ENCODE data around the gene CYP46A1. TPM values are rescaled to one million over a fixed set of nuclear protein-coding genes. Genes with fewer than 3 reads are reported as not detected.

CYP46A1 gene
- total and polyA plus RNA-seq, 3 donors from 2014 or later = 2.5 to 4.6 (median 4.2) TPM

DNA sequence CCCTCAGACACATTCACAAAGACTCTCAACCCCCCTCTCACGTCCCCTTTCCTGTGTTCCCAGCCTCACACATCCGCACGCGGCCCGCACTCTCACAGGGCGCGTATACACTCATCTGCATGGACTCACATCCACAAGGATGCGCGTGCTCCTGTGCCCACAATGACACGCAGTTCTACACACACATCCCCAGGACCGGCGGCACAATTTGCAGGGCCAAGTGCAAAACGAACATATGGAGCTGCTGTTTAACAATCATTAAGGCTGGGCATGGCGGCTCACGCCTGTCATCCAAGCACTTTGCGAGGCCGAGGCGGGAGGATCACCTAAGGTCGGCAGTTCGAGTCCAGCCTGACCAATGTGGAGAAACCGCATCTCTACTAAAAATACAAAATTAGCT, 72.7 kb downstream of the CYP46A1 start:
- no peak overlapping the region for H3K4me3 ChIP-seq
- WGBS, 2 donors = 94 to 95% methylated on average over 21 of the region's 21 CpGs
- TF ChIP-seq POLR2A (IDR thresholded peaks at IDR 0.05) = no peak
- TF ChIP-seq, protein P1, sequence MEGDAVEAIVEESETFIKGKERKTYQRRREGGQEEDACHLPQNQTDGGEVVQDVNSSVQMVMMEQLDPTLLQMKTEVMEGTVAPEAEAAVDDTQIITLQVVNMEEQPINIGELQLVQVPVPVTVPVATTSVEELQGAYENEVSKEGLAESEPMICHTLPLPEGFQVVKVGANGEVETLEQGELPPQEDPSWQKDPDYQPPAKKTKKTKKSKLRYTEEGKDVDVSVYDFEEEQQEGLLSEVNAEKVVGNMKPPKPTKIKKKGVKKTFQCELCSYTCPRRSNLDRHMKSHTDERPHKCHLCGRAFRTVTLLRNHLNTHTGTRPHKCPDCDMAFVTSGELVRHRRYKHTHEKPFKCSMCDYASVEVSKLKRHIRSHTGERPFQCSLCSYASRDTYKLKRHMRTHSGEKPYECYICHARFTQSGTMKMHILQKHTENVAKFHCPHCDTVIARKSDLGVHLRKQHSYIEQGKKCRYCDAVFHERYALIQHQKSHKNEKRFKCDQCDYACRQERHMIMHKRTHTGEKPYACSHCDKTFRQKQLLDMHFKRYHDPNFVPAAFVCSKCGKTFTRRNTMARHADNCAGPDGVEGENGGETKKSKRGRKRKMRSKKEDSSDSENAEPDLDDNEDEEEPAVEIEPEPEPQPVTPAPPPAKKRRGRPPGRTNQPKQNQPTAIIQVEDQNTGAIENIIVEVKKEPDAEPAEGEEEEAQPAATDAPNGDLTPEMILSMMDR (IDR thresholded peaks at IDR 0.05) = no peak
- H3K36me3 ChIP-seq (ENCODE audit: low read depth, missing control alignments) = no peaks in the 10 kb centered on the region
- intact Hi-C loops (cut with DNase I; ENCODE audit: low total_unique reads) = no loop called here
- no peak for DNase-seq
- no peaks in the 10 kb centered on the region for H3K9me3 ChIP-seq
- no peak overlapping the region for H3K27ac ChIP-seq
- H3K27me3 ChIP-seq = no peaks in the 10 kb centered on the region
- H3K4me1 ChIP-seq = peaks cover 14% of the 10 kb centered on the region

DNA sequence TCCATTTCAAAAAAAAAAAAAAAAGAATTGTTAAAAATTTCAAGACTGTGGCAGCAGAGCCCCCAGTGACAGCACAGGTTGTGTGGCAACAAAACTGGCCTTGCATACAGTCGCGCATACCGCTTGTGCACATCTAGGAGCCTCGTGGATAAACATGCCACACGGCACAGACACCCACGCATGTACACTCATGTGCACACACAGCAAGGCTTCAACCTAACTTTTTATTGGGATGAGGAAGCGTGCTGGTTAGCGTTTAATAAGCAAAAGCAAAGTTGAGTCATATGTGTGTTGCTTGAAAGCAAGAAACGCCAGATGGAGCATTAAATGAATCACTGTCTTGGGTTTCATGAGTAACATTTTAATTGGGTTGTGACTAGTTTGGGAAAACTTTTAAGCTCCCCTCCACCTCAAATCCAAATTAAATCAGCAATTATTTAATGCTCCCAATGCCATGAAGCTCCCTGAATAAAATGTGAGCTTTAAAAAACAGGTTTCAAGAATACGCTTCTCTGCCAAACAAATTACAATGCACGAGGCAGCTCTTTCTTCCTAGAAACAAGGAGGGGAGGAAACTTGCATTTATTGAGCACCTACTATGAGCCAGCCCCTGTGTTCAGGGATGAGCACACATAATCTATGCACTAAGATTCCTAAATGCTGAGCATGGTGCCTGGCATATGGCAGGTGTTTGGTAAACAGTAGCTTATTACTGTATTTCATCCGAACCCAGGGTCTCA, 73.4 kb downstream of the CYP46A1 start:
- DNase-seq = no peak
- TF ChIP-seq, protein P1 (IDR thresholded peaks at IDR 0.05) = no peak
- TF ChIP-seq POLR2A (IDR thresholded peaks at IDR 0.05) = no peak
- intact Hi-C loops (cut with DNase I; ENCODE audit: low total_unique reads) = no loop called here
- no peak overlapping the region for H3K4me3 ChIP-seq
- 93% methylated on average over 12 of the region's 12 CpGs for WGBS, 2 donors
- no peaks in the 10 kb centered on the region for H3K9me3 ChIP-seq
- peaks cover 14% of the 10 kb centered on the region for H3K4me1 ChIP-seq
- H3K36me3 ChIP-seq (ENCODE audit: low read depth, missing control alignments) = no peaks in the 10 kb centered on the region
- no peak overlapping the region for H3K27ac ChIP-seq
- H3K27me3 ChIP-seq = no peaks in the 10 kb centered on the region

DNA sequence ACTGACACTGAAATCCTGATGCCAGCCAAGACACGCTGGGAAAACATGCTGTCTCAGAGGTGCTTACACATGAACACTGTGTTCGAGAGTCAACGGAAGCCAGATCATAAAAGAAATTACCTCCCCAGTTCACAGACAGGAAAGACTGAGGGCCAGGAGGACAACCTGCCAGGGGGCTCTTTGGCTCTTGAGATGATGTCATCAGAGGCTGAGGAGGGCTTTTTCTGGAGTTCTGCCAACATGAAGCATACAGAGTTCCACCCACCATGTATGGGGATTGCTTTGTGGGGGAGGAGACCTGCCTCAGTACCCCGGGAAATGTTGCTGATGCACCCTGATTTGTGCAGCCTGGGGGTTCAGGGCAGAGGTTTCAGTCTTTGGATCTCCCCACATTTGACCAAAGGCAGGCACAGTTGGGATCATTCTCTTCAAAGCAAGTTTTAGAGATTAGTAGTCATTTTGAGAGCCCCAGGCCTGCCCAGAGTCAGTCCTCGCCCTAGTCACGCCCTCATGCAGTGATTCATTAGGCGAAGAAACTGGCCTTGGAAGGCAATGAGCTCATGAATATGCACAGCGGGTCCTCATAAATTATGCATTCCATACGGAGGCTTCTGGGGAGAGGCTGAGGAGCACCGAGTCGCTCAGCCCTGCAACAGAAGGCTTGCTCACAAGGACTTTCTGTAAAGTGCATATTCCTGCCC, 74.2 kb downstream of the CYP46A1 start:
- TF ChIP-seq, protein P1 (IDR thresholded peaks at IDR 0.05) = no peak
- TF ChIP-seq POLR2A (IDR thresholded peaks at IDR 0.05) = no peak
- DNase-seq = no peak
- Histone ChIP-seq H3K36me3 (ENCODE audit: low read depth, missing control alignments) (no peaks in the 10 kb centered on the region), H3K27me3 (no peaks in the 10 kb centered on the region), H3K4me3 (no peak overlapping the region), H3K27ac (no peak overlapping the region), H3K9me3 (no peaks in the 10 kb centered on the region), H3K4me1 (peaks cover 14% of the 10 kb centered on the region)
- 81 to 89% methylated on average over 11 of the region's 11 CpGs for WGBS, 2 donors
- intact Hi-C loops (cut with DNase I; ENCODE audit: low total_unique reads) = no loop called here

DNA sequence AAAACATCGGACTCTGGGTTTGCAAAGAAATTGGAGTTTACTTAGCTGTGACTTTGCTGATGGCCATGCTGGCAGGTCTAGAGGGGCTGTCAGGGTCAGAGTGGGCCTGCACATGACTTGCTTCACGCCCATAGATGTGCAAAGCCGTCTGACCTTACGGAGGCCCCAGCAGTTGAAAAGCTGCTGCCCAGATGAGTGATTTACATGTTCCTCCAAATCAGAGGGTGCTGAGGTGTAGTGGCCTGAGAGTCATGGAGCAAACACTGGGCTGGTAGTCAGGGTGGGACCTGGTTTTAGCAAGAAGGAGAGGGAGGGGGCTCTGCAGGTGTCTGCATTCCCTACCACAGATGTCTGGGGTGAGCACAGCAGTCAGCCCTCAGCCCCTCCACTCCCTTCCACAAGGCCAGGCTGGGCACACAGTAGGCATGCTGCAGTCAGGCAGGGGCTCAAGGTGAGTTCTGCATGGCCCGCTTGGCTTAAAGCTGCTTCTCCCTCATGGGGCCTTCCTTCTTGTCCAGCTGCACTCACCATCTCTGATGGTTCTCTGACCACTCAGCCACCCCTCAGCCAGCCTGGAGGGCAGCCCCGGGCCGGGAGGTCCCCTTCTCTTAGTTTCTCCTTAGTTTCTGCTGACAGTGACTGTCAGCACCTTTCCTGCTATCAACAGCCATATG, 74.9 kb downstream of the CYP46A1 start:
- Histone ChIP-seq H3K9me3 (no peaks in the 10 kb centered on the region), H3K27me3 (no peaks in the 10 kb centered on the region), H3K27ac (no peak overlapping the region)

More for the DNA sequence above, 74.9 kb downstream of the CYP46A1 start:
- intact Hi-C loops (cut with DNase I; ENCODE audit: low total_unique reads) = no loop called here
- Histone ChIP-seq H3K36me3 (ENCODE audit: low read depth, missing control alignments) (no peaks in the 10 kb centered on the region), H3K4me3 (no peak overlapping the region), H3K4me1 (peaks cover 14% of the 10 kb centered on the region)
- DNase-seq = no peak
- WGBS, 2 donors = 82 to 84% methylated on average over 6 to 7 of the region's 7 CpGs
- TF ChIP-seq, protein P1 (IDR thresholded peaks at IDR 0.05) = no peak
- no peak for TF ChIP-seq POLR2A (IDR thresholded peaks at IDR 0.05)
